ENCODE data around the gene NTN4.

NTN4 gene

GRCh38 chr12:95774311-95775045, 16.1 kb downstream of the NTN4 start:
- Histone ChIP-seq H3K4me1 (ENCODE audit: control insufficient read depth in 1 of 2, insufficient read depth in 1 of 2, low read depth in 1 of 2, low read length in 1 of 2) (no peaks in the 10 kb centered on the region), H3K4me3 (ENCODE audit: low read depth in 1 of 2, low read length in 1 of 2) (no peak overlapping the region), H3K27me3 (no peaks in the 10 kb centered on the region), H3K36me3 (no peaks in the 10 kb centered on the region), H3K9me3 (no peaks in the 10 kb centered on the region), H3K27ac (no peak overlapping the region)
- no peak for TF ChIP-seq CTCF (IDR thresholded peaks at IDR 0.05)

GRCh38 chr12:95773320-95773719, 17.2 kb downstream of the NTN4 start:
- H3K4me1 ChIP-seq (ENCODE audit: control insufficient read depth in 1 of 2, insufficient read depth in 1 of 2, low read depth in 1 of 2, low read length in 1 of 2) = no peaks in the 10 kb centered on the region

GRCh38 chr12:95767703-95768102, 22.9 kb downstream of the NTN4 start:
- Histone ChIP-seq H3K36me3 (no peaks in the 10 kb centered on the region), H3K4me1 (ENCODE audit: control insufficient read depth in 1 of 2, insufficient read depth in 1 of 2, low read depth in 1 of 2, low read length in 1 of 2) (no peaks in the 10 kb centered on the region), H3K27me3 (peaks cover 24% of the 10 kb centered on the region), H3K4me3 (ENCODE audit: low read depth in 1 of 2, low read length in 1 of 2) (no peak overlapping the region), H3K9me3 (no peaks in the 10 kb centered on the region), H3K27ac (no peak overlapping the region)
- no peak for TF ChIP-seq CTCF (IDR thresholded peaks at IDR 0.05)

More at GRCh38 chr12:95773320-95773719, 17.2 kb downstream of the NTN4 start:
- TF ChIP-seq CTCF (IDR thresholded peaks at IDR 0.05) = no peak
- Histone ChIP-seq H3K9me3 (no peaks in the 10 kb centered on the region), H3K27me3 (peaks cover 1% of the 10 kb centered on the region), H3K27ac (no peak overlapping the region), H3K36me3 (no peaks in the 10 kb centered on the region), H3K4me3 (ENCODE audit: low read depth in 1 of 2, low read length in 1 of 2) (no peak overlapping the region)

- Histone ChIP-seq H3K27me3 (peaks cover 32% of the 10 kb centered on the region), H3K4me1 (ENCODE audit: control insufficient read depth in 1 of 2, insufficient read depth in 1 of 2, low read depth in 1 of 2, low read length in 1 of 2) (no peaks in the 10 kb centered on the region), H3K9me3 (no peaks in the 10 kb centered on the region), H3K4me3 (ENCODE audit: low read depth in 1 of 2, low read length in 1 of 2) (no peak overlapping the region), H3K36me3 (no peaks in the 10 kb centered on the region), H3K27ac (no peak overlapping the region)
- no peak for TF ChIP-seq CTCF (IDR thresholded peaks at IDR 0.05)
Measured at GRCh38 chr12:95766356-95767019, 24.1 kb downstream of the NTN4 start.

GRCh38 chr12:95764848-95765247, 25.7 kb downstream of the NTN4 start:
- Histone ChIP-seq H3K27ac (no peak overlapping the region), H3K9me3 (no peaks in the 10 kb centered on the region), H3K27me3 (peaks cover 34% of the 10 kb centered on the region), H3K36me3 (no peaks in the 10 kb centered on the region), H3K4me3 (ENCODE audit: low read depth in 1 of 2, low read length in 1 of 2) (no peak overlapping the region), H3K4me1 (ENCODE audit: control insufficient read depth in 1 of 2, insufficient read depth in 1 of 2, low read depth in 1 of 2, low read length in 1 of 2) (no peaks in the 10 kb centered on the region)
- TF ChIP-seq CTCF (IDR thresholded peaks at IDR 0.05) = no peak

All from neutrophil (primary cell).